Middle frontal gyrus (tissue), 1 donor: ENCODE measurements around the gene ETV6.

Source experiments
- DNase-seq: peaks from one replicate; pipeline ENCODE4 v3.0.0-alpha.2; 2015; ENCODE audit warnings: low spot score; ENCODE audit errors: extremely low spot score

The ETV6 gene

GRCh38 chr12:11693601-11694000, 44.1 kb downstream of the ETV6 start:
- DNase-seq: no peak

GRCh38 chr12:11694528-11694927, 45.1 kb downstream of the ETV6 start:
- no peak for DNase-seq

- DNase-seq: no peak
Measured at GRCh38 chr12:11695321-11695720, 45.8 kb downstream of the ETV6 start.

- no peak for DNase-seq
Measured at GRCh38 chr12:11696084-11696483, 46.6 kb downstream of the ETV6 start.

- no peak for DNase-seq
Measured at GRCh38 chr12:11697131-11697530, 47.7 kb downstream of the ETV6 start.

- no peak for DNase-seq
Measured at GRCh38 chr12:11697670-11698387, 48.4 kb downstream of the ETV6 start.

GRCh38 chr12:11698729-11699128, 49.3 kb downstream of the ETV6 start:
- no peak for DNase-seq

GRCh38 chr12:11701433-11701832, 52.0 kb downstream of the ETV6 start:
- no peak for DNase-seq

GRCh38 chr12:11702959-11703358, 53.5 kb downstream of the ETV6 start:
- no peak for DNase-seq

- no peak for DNase-seq
Measured at GRCh38 chr12:11703378-11703777, 53.9 kb downstream of the ETV6 start.

- no peak for DNase-seq
Measured at GRCh38 chr12:11704089-11704488, 54.6 kb downstream of the ETV6 start.

- no peak for DNase-seq
Measured at GRCh38 chr12:11705010-11705409, 55.5 kb downstream of the ETV6 start.

GRCh38 chr12:11706509-11707379, 57.3 kb downstream of the ETV6 start:
- no peak for DNase-seq

GRCh38 chr12:11707535-11707934, 58.1 kb downstream of the ETV6 start:
- no peak for DNase-seq

- DNase-seq: no peak
Measured at GRCh38 chr12:11709513-11709912, 60.0 kb downstream of the ETV6 start.

- DNase-seq: no peak
Measured at GRCh38 chr12:11710431-11710830, 61.0 kb downstream of the ETV6 start.

GRCh38 chr12:11710906-11711305, 61.4 kb downstream of the ETV6 start:
- no peak for DNase-seq

- DNase-seq: no peak
Measured at GRCh38 chr12:11711651-11712327, 62.3 kb downstream of the ETV6 start.

GRCh38 chr12:11712491-11712890, 63.0 kb downstream of the ETV6 start:
- no peak for DNase-seq

GRCh38 chr12:11713202-11713601, 63.7 kb downstream of the ETV6 start:
- DNase-seq: no peak

- no peak for DNase-seq
Measured at GRCh38 chr12:11714626-11715025, 65.2 kb downstream of the ETV6 start.

GRCh38 chr12:11715621-11716020, 66.1 kb downstream of the ETV6 start:
- no peak for DNase-seq
